HG03469 (cell line): ENCODE data around the gene IQSEC3.
"Not testable (repeated sequence)": the region's sequence is repeated elsewhere in the genome, so short reads cannot be mapped to it uniquely, and the experiment has no call there.

Experiments used
- ATAC-seq: cut with Tn5 transposase; IDR thresholded peaks from one replicate; pipeline ENCODE4 v1.9.1; 2021; ENCODE audit warnings: mild to moderate bottlenecking, moderate library complexity, moderate number of reproducible peaks; ENCODE audit not compliant: unreplicated experiment

IQSEC3 gene

GRCh38 chr12:133616-134232 lies 67.2 kb downstream of the IQSEC3 start:
- ATAC-seq, result not testable (repeated sequence)

GRCh38 chr12:135138-135537 lies 68.6 kb downstream of the IQSEC3 start:
- ATAC-seq, result no peak

- ATAC-seq, result no peak
Observed at GRCh38 chr12:138171-138897, 71.8 kb downstream of the IQSEC3 start.

DNA sequence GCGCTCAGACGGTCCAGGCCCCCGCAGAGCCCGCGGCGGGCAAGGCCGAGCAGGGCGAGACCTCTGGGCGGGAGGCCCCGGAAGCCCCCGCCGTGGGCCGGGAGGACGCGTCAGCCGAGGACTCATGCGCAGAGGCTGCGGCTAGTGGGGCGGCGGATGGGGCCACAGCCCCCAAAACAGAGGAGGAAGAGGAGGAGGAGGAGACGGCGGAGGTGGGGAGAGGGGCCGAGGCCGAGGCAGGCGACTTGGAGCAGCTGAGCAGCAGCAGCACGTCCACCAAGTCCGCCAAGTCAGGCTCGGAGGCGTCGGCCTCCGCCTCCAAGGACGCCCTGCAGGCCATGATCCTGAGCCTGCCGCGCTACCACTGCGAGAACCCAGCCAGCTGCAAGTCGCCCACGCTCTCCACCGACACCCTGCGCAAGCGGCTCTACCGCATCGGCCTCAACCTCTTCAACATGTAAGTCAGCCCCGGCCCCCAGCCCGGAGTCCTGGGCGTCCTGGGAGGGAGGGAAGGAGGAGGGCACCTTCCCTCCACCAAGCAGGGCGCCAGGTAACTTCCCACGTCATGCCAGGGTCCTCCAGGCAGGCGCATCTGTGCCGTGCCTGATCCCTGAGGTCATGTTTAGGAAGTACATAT lies 72.4 kb downstream of the IQSEC3 start:
- ATAC-seq, result no peak

GRCh38 chr12:139585-139984 lies 73.0 kb downstream of the IQSEC3 start:
- ATAC-seq, result no peak

DNA sequence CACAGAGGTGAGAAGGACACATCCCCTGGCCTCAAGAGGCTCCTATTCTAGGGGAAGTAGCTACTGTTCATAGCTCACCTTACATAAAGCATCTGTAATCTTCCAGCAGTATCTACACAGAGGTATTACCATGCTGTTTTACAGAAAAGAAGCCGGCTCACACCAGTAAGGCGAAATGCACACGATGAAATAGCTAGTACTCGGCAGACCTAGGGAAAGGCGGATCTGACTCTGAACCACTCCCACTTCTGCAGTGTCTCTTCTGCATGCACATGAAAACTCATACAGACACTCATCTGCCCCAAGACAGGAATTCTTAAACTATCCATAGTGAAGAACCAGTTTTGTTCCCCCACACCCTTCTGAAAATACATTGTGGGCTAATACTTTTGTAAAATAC lies 73.6 kb downstream of the IQSEC3 start:
- ATAC-seq, result no peak

- no peak for ATAC-seq
Observed at GRCh38 chr12:143964-144649, 77.5 kb downstream of the IQSEC3 start.

DNA sequence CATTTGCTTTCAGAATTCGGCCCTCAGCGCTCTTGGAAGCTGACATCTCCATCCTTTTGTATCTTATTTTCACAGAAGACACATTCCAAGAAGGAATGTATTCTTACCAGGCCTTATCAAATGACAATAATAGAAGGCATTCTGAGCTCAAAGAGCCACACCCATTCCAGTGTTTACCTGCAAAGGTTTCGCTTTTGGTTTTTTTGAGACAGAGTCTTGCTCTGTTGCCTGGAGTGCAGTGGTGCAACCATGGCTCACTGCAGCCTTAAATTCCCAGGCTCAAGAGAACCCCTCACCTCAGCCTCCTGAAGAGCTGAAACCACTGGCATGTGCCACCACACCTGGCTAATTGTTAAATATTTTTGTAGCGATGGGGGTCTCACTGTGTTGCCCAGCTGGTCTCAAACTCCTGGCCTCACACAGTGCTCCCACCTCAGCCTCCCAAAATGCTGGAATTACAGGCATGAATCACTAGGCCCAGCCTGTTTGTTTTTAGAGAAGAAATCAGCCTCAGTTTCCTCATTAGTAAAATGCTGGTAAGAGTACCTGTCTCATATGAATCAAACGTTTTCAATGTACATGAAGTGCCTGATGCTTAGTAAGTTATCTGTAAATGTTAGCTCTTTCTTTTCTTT lies 78.2 kb downstream of the IQSEC3 start:
- ATAC-seq, result no peak

DNA sequence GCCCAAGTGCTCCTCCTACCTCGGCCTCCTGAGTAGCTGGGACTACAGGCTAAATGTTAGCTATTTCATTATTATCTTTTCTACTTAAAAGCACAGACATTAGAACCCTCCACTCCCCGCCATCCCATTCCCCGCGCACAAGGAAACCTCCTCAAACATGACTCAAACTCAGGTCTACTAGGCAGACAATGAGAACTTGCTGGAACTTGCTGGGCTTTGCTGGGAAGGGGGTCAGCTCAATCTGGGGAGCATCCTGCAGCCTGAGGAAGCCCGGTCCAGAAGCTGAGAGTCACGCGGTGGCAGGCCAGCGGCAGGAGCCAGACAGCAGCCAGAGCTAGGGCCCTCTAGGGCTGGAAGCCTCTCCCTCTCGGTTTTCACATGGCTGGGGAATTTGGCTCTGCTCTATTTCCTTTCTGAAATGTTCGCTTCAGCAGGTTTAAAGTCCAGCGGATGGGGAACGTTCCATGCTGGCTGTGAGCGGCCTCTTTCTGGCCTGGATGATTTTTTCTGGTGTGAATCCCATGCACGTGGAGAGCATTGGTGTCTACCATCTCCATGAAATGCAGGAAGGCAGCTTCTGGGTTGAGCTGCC lies 78.9 kb downstream of the IQSEC3 start:
- no peak for ATAC-seq

- ATAC-seq, result no peak
Observed at GRCh38 chr12:147242-147641, 80.7 kb downstream of the IQSEC3 start.

GRCh38 chr12:148676-149416 lies 82.3 kb downstream of the IQSEC3 start:
- no peak for ATAC-seq

DNA sequence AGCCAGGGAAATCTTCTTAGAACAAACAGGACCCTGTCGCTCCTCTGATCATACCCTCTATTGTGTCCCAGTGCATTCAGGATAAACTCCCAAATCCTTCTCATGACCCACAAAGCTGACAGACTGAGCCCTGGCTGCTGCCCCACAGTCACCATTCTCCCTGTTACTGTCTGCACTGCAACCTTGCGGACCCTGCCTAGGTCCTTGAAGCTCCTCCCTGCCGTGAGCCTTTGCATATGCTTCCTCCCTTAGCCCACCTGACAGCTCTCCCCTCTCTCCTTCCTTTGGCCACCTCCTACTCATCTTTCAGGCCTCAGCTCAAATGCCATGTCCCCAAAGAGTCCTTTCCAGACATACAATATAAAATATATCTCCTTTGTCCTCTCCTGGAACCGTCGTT lies 85.0 kb downstream of the IQSEC3 start:
- ATAC-seq, result no peak

DNA sequence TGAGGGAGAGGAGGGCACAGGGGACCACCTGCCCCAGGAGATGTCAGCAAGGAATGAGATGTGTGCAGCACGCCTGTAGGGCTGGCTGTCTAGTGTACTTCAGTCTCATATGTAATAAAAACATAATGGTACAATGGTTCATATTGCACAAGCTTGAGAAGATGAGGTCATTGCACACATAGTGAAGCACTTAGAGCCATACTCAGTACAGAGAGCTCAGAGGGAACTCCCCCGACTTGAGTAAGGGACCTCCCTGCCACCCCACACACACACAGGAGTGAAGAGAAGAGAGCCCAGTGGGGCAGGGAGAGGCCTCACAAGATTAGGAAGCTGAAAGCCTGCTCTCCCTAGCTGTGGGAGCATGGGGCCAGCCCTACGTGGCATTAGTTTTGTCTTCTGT lies 85.9 kb downstream of the IQSEC3 start:
- no peak for ATAC-seq

- ATAC-seq, result no peak
Observed at GRCh38 chr12:153080-153746, 86.6 kb downstream of the IQSEC3 start.

GRCh38 chr12:154058-154457 lies 87.5 kb downstream of the IQSEC3 start:
- ATAC-seq, result no peak

DNA sequence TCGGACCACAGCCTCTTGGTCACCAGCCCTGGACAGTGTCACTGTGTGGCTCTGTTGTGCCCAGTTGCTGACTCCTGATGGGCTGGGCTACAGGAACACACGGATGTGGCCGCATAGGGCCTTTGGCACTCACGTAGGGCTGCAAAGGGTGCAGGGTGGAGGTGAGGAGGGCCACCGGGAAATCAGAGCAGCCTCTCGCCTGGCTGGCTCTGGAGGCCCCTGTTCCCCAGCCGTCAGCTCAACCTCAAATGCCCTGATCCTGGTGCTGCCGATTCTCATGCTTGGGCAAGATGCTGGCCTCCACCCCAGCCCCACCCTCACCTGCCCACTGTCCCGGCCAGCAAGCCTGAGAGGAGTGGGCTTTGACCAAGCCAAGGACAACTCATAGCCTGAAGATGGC lies 88.4 kb downstream of the IQSEC3 start:
- no peak for ATAC-seq

DNA sequence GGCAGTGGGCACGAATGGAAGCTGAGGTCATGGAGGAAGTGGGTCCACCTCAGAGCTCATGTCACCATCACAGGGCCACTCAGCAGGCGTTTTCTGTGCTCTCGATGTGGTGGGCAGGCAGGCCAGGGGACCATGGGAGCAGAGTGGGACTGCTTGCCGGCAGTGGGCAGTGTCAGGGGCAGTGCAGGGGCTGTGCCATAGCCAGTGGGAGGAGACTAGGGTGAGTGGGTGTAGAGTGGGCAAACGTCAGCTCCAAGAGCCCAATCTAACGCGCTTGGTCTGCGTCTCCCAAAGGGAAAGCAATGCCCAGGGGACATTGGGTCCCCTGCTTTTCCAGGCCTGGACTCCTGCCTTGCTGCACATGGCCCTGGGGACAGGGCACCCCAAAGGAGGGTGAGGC lies 89.1 kb downstream of the IQSEC3 start:
- no peak for ATAC-seq

- no peak for ATAC-seq
Observed at GRCh38 chr12:156945-157344, 90.4 kb downstream of the IQSEC3 start.

GRCh38 chr12:157644-158043 lies 91.1 kb downstream of the IQSEC3 start:
- ATAC-seq, result no peak
